ENCODE data around the gene WDR64.
A peak's percentile ranks its signal among the peaks of the same experiment; 100 is the strongest.

The WDR64 gene

GRCh38 chr1:241652012-241652411, at the start of gene WDR64:
Gene WDR64 (plus strand): TSS chr1:241652281. CDS start chr1:241652485, 204 bp downstream.
- DNase-seq: no peak

GRCh38 chr1:241603731-241604245, 48.3 kb upstream of the WDR64 start:
- peak; percentile 84 for DNase-seq

GRCh38 chr1:241605146-241605805, 46.8 kb upstream of the WDR64 start:
- no peak for DNase-seq

- DNase-seq: no peak
Observed at GRCh38 chr1:241606544-241606943, 45.5 kb upstream of the WDR64 start.

GRCh38 chr1:241607497-241607896, 44.6 kb upstream of the WDR64 start:
- DNase-seq: no peak

- DNase-seq: peak; percentile 87
Observed at GRCh38 chr1:241608379-241609033, 43.6 kb upstream of the WDR64 start.

- no peak for DNase-seq
Observed at GRCh38 chr1:241610056-241610815, 41.8 kb upstream of the WDR64 start.

GRCh38 chr1:241611063-241611462, 41.0 kb upstream of the WDR64 start:
- peak; percentile 83 for DNase-seq

GRCh38 chr1:241611736-241612135, 40.3 kb upstream of the WDR64 start:
- DNase-seq: peak; percentile 57

- DNase-seq: peak; percentile 97
Observed at GRCh38 chr1:241612533-241613477, 39.3 kb upstream of the WDR64 start.

GRCh38 chr1:241614144-241614543, 37.9 kb upstream of the WDR64 start:
- DNase-seq: no peak

- DNase-seq: no peak
Observed at GRCh38 chr1:241614572-241614971, 37.5 kb upstream of the WDR64 start.

- DNase-seq: no peak
Observed at GRCh38 chr1:241615043-241615974, 36.8 kb upstream of the WDR64 start.

GRCh38 chr1:241617426-241617825, 34.7 kb upstream of the WDR64 start:
- no peak for DNase-seq

GRCh38 chr1:241622669-241623068, 29.4 kb upstream of the WDR64 start:
- DNase-seq: peak; percentile 44

GRCh38 chr1:241624935-241625334, 27.1 kb upstream of the WDR64 start:
- no peak for DNase-seq

GRCh38 chr1:241627453-241628259, 24.4 kb upstream of the WDR64 start:
- DNase-seq: peak; percentile 76

GRCh38 chr1:241630005-241630404, 22.1 kb upstream of the WDR64 start:
- DNase-seq: no peak

- no peak for DNase-seq
Observed at GRCh38 chr1:241630476-241630875, 21.6 kb upstream of the WDR64 start.

- DNase-seq: no peak
Observed at GRCh38 chr1:241630899-241631298, 21.2 kb upstream of the WDR64 start.

Data from inflammatory macrophage treated with lipopolysaccharide for 4 hours (primary cell).